GM12875 (cell line): ENCODE data around the gene LSS.

Experiments
- H3K4me3 ChIP-seq: one replicate; pipeline ENCODE4 v1.5.1; 2011; ENCODE audit warnings: low read depth, low read length, control low read depth
- CTCF ChIP-seq: IDR thresholded peaks from 2 replicates; pipeline ENCODE4 v1.5.1; 2011; ENCODE audit warnings: low read depth, mild to moderate bottlenecking, control low read depth, inconsistent platforms, low read length, moderate library complexity, borderline replicate concordance; ENCODE audit not compliant: insufficient read depth

Gene LSS

GRCh38 chr21:46199436-46200373, 28.9 kb downstream of the LSS start:
- TF ChIP-seq CTCF, result no peak
- H3K4me3 ChIP-seq, result no peak overlapping the region

- no peak overlapping the region for H3K4me3 ChIP-seq
- TF ChIP-seq CTCF, result no peak
Observed at GRCh38 chr21:46196733-46197132, 31.8 kb downstream of the LSS start.

- no peak for TF ChIP-seq CTCF
- H3K4me3 ChIP-seq, result no peak overlapping the region
Observed at GRCh38 chr21:46195595-46196195, 32.9 kb downstream of the LSS start.

GRCh38 chr21:46194374-46195334, 33.9 kb downstream of the LSS start:
- H3K4me3 ChIP-seq, result no peak overlapping the region
- no peak for TF ChIP-seq CTCF

- no peak for TF ChIP-seq CTCF
Observed at GRCh38 chr21:46193829-46194373, 34.7 kb downstream of the LSS start.

GRCh38 chr21:46191686-46192575, 36.6 kb downstream of the LSS start:
- TF ChIP-seq CTCF, result no peak

More at GRCh38 chr21:46193829-46194373, 34.7 kb downstream of the LSS start:
- no peak overlapping the region for H3K4me3 ChIP-seq

More at GRCh38 chr21:46191686-46192575, 36.6 kb downstream of the LSS start:
- no peak overlapping the region for H3K4me3 ChIP-seq
